ENCODE measurements around the gene MEX3C.
A peak's percentile ranks its signal among the peaks of the same experiment; 100 is the strongest.

Gene MEX3C

GRCh38 chr18:51150113-51150700 is 47.3 kb downstream of the MEX3C start:
- Histone ChIP-seq H3K9me3 (replicated peaks; ENCODE audit: low read length) (no peaks in the 10 kb centered on the region), H3K4me3 (ENCODE audit: low read length) (no peak overlapping the region), H3K27me3 (ENCODE audit: control insufficient read depth, insufficient read depth, low read length) (no peaks in the 10 kb centered on the region), H3K36me3 (ENCODE audit: insufficient read depth, low read length) (no peaks in the 10 kb centered on the region), H3K4me1 (ENCODE audit: control insufficient read depth, insufficient read depth, low read length) (no peaks in the 10 kb centered on the region), H3K4me2 (ENCODE audit: low read length) (no peak overlapping the region), H3K9ac (ENCODE audit: low read depth, low read length) (no peak overlapping the region)

GRCh38 chr18:51149670-51150069 is 47.8 kb downstream of the MEX3C start:
- Histone ChIP-seq H3K4me2 (ENCODE audit: low read length) (no peak overlapping the region), H3K27me3 (ENCODE audit: control insufficient read depth, insufficient read depth, low read length) (no peaks in the 10 kb centered on the region), H3K4me3 (ENCODE audit: low read length) (no peak overlapping the region), H3K36me3 (ENCODE audit: insufficient read depth, low read length) (no peaks in the 10 kb centered on the region), H3K4me1 (ENCODE audit: control insufficient read depth, insufficient read depth, low read length) (no peaks in the 10 kb centered on the region), H3K9ac (ENCODE audit: low read depth, low read length) (no peak overlapping the region), H3K9me3 (replicated peaks; ENCODE audit: low read length) (no peaks in the 10 kb centered on the region)

GRCh38 chr18:51146909-51147308 is 50.6 kb downstream of the MEX3C start:
- no peaks in the 10 kb centered on the region for H3K27me3 ChIP-seq (ENCODE audit: control insufficient read depth, insufficient read depth, low read length)

GRCh38 chr18:51138936-51139335 is 58.5 kb downstream of the MEX3C start:
- no peaks in the 10 kb centered on the region for H3K9me3 ChIP-seq (replicated peaks; ENCODE audit: low read length)
- no peaks in the 10 kb centered on the region for H3K27me3 ChIP-seq (ENCODE audit: control insufficient read depth, insufficient read depth, low read length)
- H3K4me3 ChIP-seq (ENCODE audit: low read length), result no peak overlapping the region
- H3K4me2 ChIP-seq (ENCODE audit: low read length), result no peak overlapping the region
- no peak overlapping the region for H3K9ac ChIP-seq (ENCODE audit: low read depth, low read length)
- no peaks in the 10 kb centered on the region for H3K36me3 ChIP-seq (ENCODE audit: insufficient read depth, low read length)
- peaks cover 17% of the 10 kb centered on the region for H3K4me1 ChIP-seq (ENCODE audit: control insufficient read depth, insufficient read depth, low read length)

More at GRCh38 chr18:51146909-51147308, 50.6 kb downstream of the MEX3C start:
- Histone ChIP-seq H3K4me3 (ENCODE audit: low read length) (no peak overlapping the region), H3K4me1 (ENCODE audit: control insufficient read depth, insufficient read depth, low read length) (no peaks in the 10 kb centered on the region), H3K4me2 (ENCODE audit: low read length) (no peak overlapping the region), H3K9ac (ENCODE audit: low read depth, low read length) (no peak overlapping the region), H3K9me3 (replicated peaks; ENCODE audit: low read length) (no peaks in the 10 kb centered on the region), H3K36me3 (ENCODE audit: insufficient read depth, low read length) (no peaks in the 10 kb centered on the region)

GRCh38 chr18:51137891-51138290 is 59.6 kb downstream of the MEX3C start:
- Histone ChIP-seq H3K9ac (ENCODE audit: low read depth, low read length) (no peak overlapping the region), H3K36me3 (ENCODE audit: insufficient read depth, low read length) (no peaks in the 10 kb centered on the region), H3K4me1 (ENCODE audit: control insufficient read depth, insufficient read depth, low read length) (peaks cover 17% of the 10 kb centered on the region), H3K4me2 (ENCODE audit: low read length) (no peak overlapping the region), H3K27me3 (ENCODE audit: control insufficient read depth, insufficient read depth, low read length) (no peaks in the 10 kb centered on the region), H3K4me3 (ENCODE audit: low read length) (no peak overlapping the region), H3K9me3 (replicated peaks; ENCODE audit: low read length) (no peaks in the 10 kb centered on the region)

- no peaks in the 10 kb centered on the region for H3K9me3 ChIP-seq (replicated peaks; ENCODE audit: low read length)
- no peak overlapping the region for H3K4me3 ChIP-seq (ENCODE audit: low read length)
- no peaks in the 10 kb centered on the region for H3K27me3 ChIP-seq (ENCODE audit: control insufficient read depth, insufficient read depth, low read length)
- H3K4me2 ChIP-seq (ENCODE audit: low read length), result no peak overlapping the region
- peaks cover 17% of the 10 kb centered on the region for H3K4me1 ChIP-seq (ENCODE audit: control insufficient read depth, insufficient read depth, low read length)
- H3K36me3 ChIP-seq (ENCODE audit: insufficient read depth, low read length), result no peaks in the 10 kb centered on the region
- H3K9ac ChIP-seq (ENCODE audit: low read depth, low read length), result no peak overlapping the region
These were observed 60.3 kb downstream of the MEX3C start for GRCh38 chr18:51137026-51137729.

GRCh38 chr18:51135795-51136194 is 61.7 kb downstream of the MEX3C start:
- H3K4me2 ChIP-seq (ENCODE audit: low read length), result peak overlapping the region; percentile 77
- H3K9me3 ChIP-seq (replicated peaks; ENCODE audit: low read length), result no peaks in the 10 kb centered on the region
- no peaks in the 10 kb centered on the region for H3K27me3 ChIP-seq (ENCODE audit: control insufficient read depth, insufficient read depth, low read length)
- no peaks in the 10 kb centered on the region for H3K36me3 ChIP-seq (ENCODE audit: insufficient read depth, low read length)
- no peak overlapping the region for H3K4me3 ChIP-seq (ENCODE audit: low read length)
- peaks cover 17% of the 10 kb centered on the region for H3K4me1 ChIP-seq (ENCODE audit: control insufficient read depth, insufficient read depth, low read length)
- no peak overlapping the region for H3K9ac ChIP-seq (ENCODE audit: low read depth, low read length)

- Histone ChIP-seq H3K4me2 (ENCODE audit: low read length) (peak overlapping the region; percentile 77), H3K27me3 (ENCODE audit: control insufficient read depth, insufficient read depth, low read length) (no peaks in the 10 kb centered on the region), H3K4me3 (ENCODE audit: low read length) (peak overlapping the region; percentile 46), H3K36me3 (ENCODE audit: insufficient read depth, low read length) (no peaks in the 10 kb centered on the region), H3K9me3 (replicated peaks; ENCODE audit: low read length) (no peaks in the 10 kb centered on the region), H3K9ac (ENCODE audit: low read depth, low read length) (peak overlapping the region; percentile 29), H3K4me1 (ENCODE audit: control insufficient read depth, insufficient read depth, low read length) (peaks cover 17% of the 10 kb centered on the region)
These were observed 62.1 kb downstream of the MEX3C start for GRCh38 chr18:51135364-51135763.

- peak overlapping the region; percentile 29 for H3K9ac ChIP-seq (ENCODE audit: low read depth, low read length)
- no peaks in the 10 kb centered on the region for H3K36me3 ChIP-seq (ENCODE audit: insufficient read depth, low read length)
- peak overlapping the region; percentile 77 for H3K4me2 ChIP-seq (ENCODE audit: low read length)
- H3K27me3 ChIP-seq (ENCODE audit: control insufficient read depth, insufficient read depth, low read length), result no peaks in the 10 kb centered on the region
- H3K4me3 ChIP-seq (ENCODE audit: low read length), result peak overlapping the region; percentile 46
- no peaks in the 10 kb centered on the region for H3K9me3 ChIP-seq (replicated peaks; ENCODE audit: low read length)
- H3K4me1 ChIP-seq (ENCODE audit: control insufficient read depth, insufficient read depth, low read length), result peaks cover 17% of the 10 kb centered on the region
These were observed 62.8 kb downstream of the MEX3C start for GRCh38 chr18:51134721-51135120.

- no peaks in the 10 kb centered on the region for H3K9me3 ChIP-seq (replicated peaks; ENCODE audit: low read length)
- no peak overlapping the region for H3K4me3 ChIP-seq (ENCODE audit: low read length)
- no peaks in the 10 kb centered on the region for H3K27me3 ChIP-seq (ENCODE audit: control insufficient read depth, insufficient read depth, low read length)
- no peak overlapping the region for H3K9ac ChIP-seq (ENCODE audit: low read depth, low read length)
- H3K36me3 ChIP-seq (ENCODE audit: insufficient read depth, low read length), result no peaks in the 10 kb centered on the region
- H3K4me2 ChIP-seq (ENCODE audit: low read length), result peak overlapping the region; percentile 24
- H3K4me1 ChIP-seq (ENCODE audit: control insufficient read depth, insufficient read depth, low read length), result peaks cover 17% of the 10 kb centered on the region
These were observed 63.8 kb downstream of the MEX3C start for GRCh38 chr18:51133580-51134160.

GRCh38 chr18:51132256-51132935 is 65.1 kb downstream of the MEX3C start:
- H3K36me3 ChIP-seq (ENCODE audit: insufficient read depth, low read length), result no peaks in the 10 kb centered on the region
- H3K4me3 ChIP-seq (ENCODE audit: low read length), result no peak overlapping the region
- H3K4me1 ChIP-seq (ENCODE audit: control insufficient read depth, insufficient read depth, low read length), result peaks cover 17% of the 10 kb centered on the region
- H3K27me3 ChIP-seq (ENCODE audit: control insufficient read depth, insufficient read depth, low read length), result no peaks in the 10 kb centered on the region
- H3K9ac ChIP-seq (ENCODE audit: low read depth, low read length), result no peak overlapping the region
- H3K9me3 ChIP-seq (replicated peaks; ENCODE audit: low read length), result no peaks in the 10 kb centered on the region
- H3K4me2 ChIP-seq (ENCODE audit: low read length), result no peak overlapping the region

Measured in skeletal muscle satellite cell (primary cell).